CD14-positive monocyte (primary cell): ENCODE results near the gene PDCD2L. TPM values are rescaled to one million over a fixed set of nuclear protein-coding genes. Genes with fewer than 3 reads are reported as not detected.

ENCODE experiments used
- DNase-seq, 3 donors: peaks; one replicate each; pipeline ENCODE4 v3.0.0-alpha.2; 2011 to 2022
- H2AFZ ChIP-seq: 2 replicates; pipeline ENCODE4 v1.6.0; 2012; ENCODE audit warnings: mild to moderate bottlenecking, low read depth, low read length, inconsistent platforms; ENCODE audit not compliant: insufficient read depth, poor library complexity, severe bottlenecking
- H3K27ac ChIP-seq, 2 donors: 1 replicate in 1 of 2; 2 replicates in 1 of 2; pipeline ENCODE4 v1.5.1; 2012 to 2013; ENCODE audit warnings: low read length in 2 of 2, control low read depth in 1 of 2, inconsistent platforms in 1 of 2, low read depth in 1 of 2, mild to moderate bottlenecking in 1 of 2
- H3K27me3 ChIP-seq, 2 donors: one replicate each; pipeline versions ENCODE4 v1.6.0 to v1.6.1; 2011 to 2013; ENCODE audit warnings: low read length in 2 of 2; ENCODE audit not compliant: control insufficient read depth in 2 of 2, insufficient read depth in 2 of 2
- H3K36me3 ChIP-seq, 2 donors: replicated peaks in 1 of 2; 1 replicate in 1 of 2; 2 replicates in 1 of 2; pipeline versions ENCODE4 v1.5.1 to v1.6.1; 2012 to 2013; ENCODE audit warnings: low read length in 2 of 2, control low read depth in 1 of 2, inconsistent platforms in 1 of 2, mild to moderate bottlenecking in 1 of 2; ENCODE audit not compliant: insufficient read depth in 2 of 2, control insufficient read depth in 1 of 2
- H3K4me1 ChIP-seq, 2 donors: 1 replicate in 1 of 2; 2 replicates in 1 of 2; pipeline versions ENCODE4 v1.5.1 to v1.6.1; 2012 to 2013; ENCODE audit warnings: low read length in 2 of 2, control low read depth in 1 of 2, inconsistent platforms in 1 of 2, mild to moderate bottlenecking in 1 of 2, moderate library complexity in 1 of 2; ENCODE audit not compliant: insufficient read depth in 2 of 2, control insufficient read depth in 1 of 2
- H3K4me2 ChIP-seq: replicated peaks from 2 replicates; pipeline ENCODE3; 2012; ENCODE audit warnings: low read length, moderate library complexity, mild to moderate bottlenecking; ENCODE audit not compliant: poor library complexity, severe bottlenecking; ENCODE audit errors: extremely low read depth
- H3K4me3 ChIP-seq, 3 experiments: fragments of 200-600 bp in 1 of 3; sonication (generic) in 1 of 3; replicated peaks in 1 of 3; 1 replicate in 2 of 3; 2 replicates in 1 of 3; pipeline ENCODE4 v1.5.1; 2011 to 2013; ENCODE audit warnings: low read length in 3 of 3, mild to moderate bottlenecking in 3 of 3, control low read depth in 2 of 3, low read depth in 2 of 3, inconsistent platforms in 1 of 3, moderate library complexity in 1 of 3
- H3K79me2 ChIP-seq: 2 replicates; pipeline ENCODE4 v1.6.0; 2012; ENCODE audit warnings: mild to moderate bottlenecking, control low read depth, inconsistent platforms, low read length, moderate library complexity; ENCODE audit not compliant: insufficient read depth
- H3K9ac ChIP-seq: 2 replicates; pipeline ENCODE4 v1.6.0; 2017; ENCODE audit warnings: low read length, mild to moderate bottlenecking; ENCODE audit not compliant: insufficient read depth, poor library complexity, severe bottlenecking
- H3K9me3 ChIP-seq, 2 donors: replicated peaks in 1 of 2; 1 replicate in 1 of 2; 2 replicates in 1 of 2; pipeline versions ENCODE4 v1.5.1 to v1.6.1; 2012 to 2013; ENCODE audit warnings: low read length in 2 of 2, control low read depth in 1 of 2; ENCODE audit not compliant: control insufficient read depth in 1 of 2, insufficient read depth in 1 of 2
- H4K20me1 ChIP-seq: 2 replicates; pipeline ENCODE4 v1.6.0; 2012; ENCODE audit warnings: mild to moderate bottlenecking, low read length, control low read depth, moderate library complexity; ENCODE audit not compliant: insufficient read depth
- H3K27ac Mint-ChIP-seq, 7 donors: one replicate each; pipeline ENCODE4 v1.8.0; 2020; ENCODE audit warnings: mild to moderate bottlenecking in 7 of 7, mixed read lengths in 7 of 7, moderate library complexity in 6 of 7, inconsistent platforms in 2 of 7
- H3K27me3 Mint-ChIP-seq, 3 donors: one replicate each; pipeline ENCODE4 v1.8.0; 2021 to 2022; ENCODE audit warnings: low read depth in 3 of 3, mild to moderate bottlenecking in 3 of 3, mixed read lengths in 3 of 3, moderate library complexity in 3 of 3, inconsistent platforms in 1 of 3
- H3K36me3 Mint-ChIP-seq, 2 donors: one replicate each; pipeline ENCODE4 v1.8.0; 2020; ENCODE audit warnings: mixed read lengths in 2 of 2, inconsistent platforms in 1 of 2, mild to moderate bottlenecking in 1 of 2
- H3K4me1 Mint-ChIP-seq: one replicate; pipeline ENCODE4 v1.8.0; 2020; ENCODE audit warnings: mild to moderate bottlenecking, mixed read lengths
- H3K4me3 Mint-ChIP-seq, 2 donors: one replicate each; pipeline ENCODE4 v1.8.0; 2020; ENCODE audit warnings: mild to moderate bottlenecking in 2 of 2, mixed read lengths in 2 of 2, moderate library complexity in 1 of 2
- H3K9me3 Mint-ChIP-seq, 7 donors: one replicate each; pipeline ENCODE4 v1.8.0; 2020 to 2022; ENCODE audit warnings: mixed read lengths in 7 of 7, mild to moderate bottlenecking in 6 of 7, moderate library complexity in 6 of 7, inconsistent platforms in 2 of 7
- WGBS: methylation state at CpG from one replicate; pipeline ENCODE4 v1.1.5; 2013; ENCODE audit warnings: missing lambda C conversion rate; ENCODE audit not compliant: insufficient coverage; 5-methylcytosine and 5-hydroxymethylcytosine counted together
- intact Hi-C, 2 donors: fragments of 100-400 bp; cut with micrococcal nuclease; formaldehyde crosslinking; loops; one replicate each; pipeline versions ENCODE4 v1.15.0 to v1.15.1; 2023
- polyA plus RNA-seq, 3 donors: library from polyadenylated mRNA; depleted of rRNA in 1 of 3; unstranded in 2 of 3; stranded (reverse) in 1 of 3; fragments of 300-500 nt in 2 of 3; fragments of >200 nt in 1 of 3; fragmentation: Illumina TruSeq in 2 of 3; gene quantifications; 1 replicate in 2 of 3; 2 replicates in 1 of 3; pipeline ENCODE4 v1.2.3, GENCODE V29; 2012 to 2021
- TF ChIP-seq, protein P1 (sequence below): fragments of 200-600 bp; IDR thresholded peaks from one replicate; pipeline ENCODE4 v1.8.0; 2022; ENCODE audit warnings: antibody characterized with exemption, mild to moderate bottlenecking

The PDCD2L gene
- polyA plus RNA-seq, 3 donors = 3.1 to 5.0 (median 4.9) TPM

DNA sequence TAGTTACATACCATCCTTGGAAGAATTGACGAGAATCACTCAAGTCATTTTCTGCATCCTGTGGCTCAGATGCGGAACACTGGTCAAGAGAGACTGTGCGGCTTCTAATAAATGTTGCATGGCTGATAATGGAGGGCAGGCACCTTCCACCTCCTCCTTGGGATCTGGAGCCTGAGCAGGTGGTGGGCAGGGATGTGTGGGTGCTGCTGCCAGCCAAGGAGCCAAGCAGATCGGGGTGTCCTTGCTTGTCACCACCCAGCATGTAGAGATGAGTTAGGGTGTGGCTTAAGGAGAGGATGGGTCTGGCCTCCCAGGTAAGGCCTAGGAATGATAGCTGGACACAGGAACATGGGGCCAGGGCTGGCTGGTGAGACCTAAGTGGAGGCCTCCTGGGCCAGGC is 21.7 kb upstream of the PDCD2L start:
- WGBS = 100% methylated on average over 3 of the region's 4 CpGs
- Histone ChIP-seq H3K4me3 (no peak overlapping the region), H4K20me1 (no peaks in the 10 kb centered on the region), H3K4me1 (no peaks in the 10 kb centered on the region), H3K36me3 (peaks cover 83 to 99% of the 10 kb centered on the region in 2 donors), H2AFZ (no peak overlapping the region), H3K4me2 (no peak overlapping the region), H3K9me3 (no peaks in the 10 kb centered on the region), H3K79me2 (no peaks in the 10 kb centered on the region), H3K27ac (no peak overlapping the region), H3K27me3 (no peaks in the 10 kb centered on the region), H3K9ac (no peak overlapping the region)
- no peak overlapping the region for H3K4me3 Mint-ChIP-seq
- intact Hi-C loops = no loop called here
- peaks cover 85 to 98% of the 10 kb centered on the region in 2 donors for H3K36me3 Mint-ChIP-seq
- TF ChIP-seq, protein P1, sequence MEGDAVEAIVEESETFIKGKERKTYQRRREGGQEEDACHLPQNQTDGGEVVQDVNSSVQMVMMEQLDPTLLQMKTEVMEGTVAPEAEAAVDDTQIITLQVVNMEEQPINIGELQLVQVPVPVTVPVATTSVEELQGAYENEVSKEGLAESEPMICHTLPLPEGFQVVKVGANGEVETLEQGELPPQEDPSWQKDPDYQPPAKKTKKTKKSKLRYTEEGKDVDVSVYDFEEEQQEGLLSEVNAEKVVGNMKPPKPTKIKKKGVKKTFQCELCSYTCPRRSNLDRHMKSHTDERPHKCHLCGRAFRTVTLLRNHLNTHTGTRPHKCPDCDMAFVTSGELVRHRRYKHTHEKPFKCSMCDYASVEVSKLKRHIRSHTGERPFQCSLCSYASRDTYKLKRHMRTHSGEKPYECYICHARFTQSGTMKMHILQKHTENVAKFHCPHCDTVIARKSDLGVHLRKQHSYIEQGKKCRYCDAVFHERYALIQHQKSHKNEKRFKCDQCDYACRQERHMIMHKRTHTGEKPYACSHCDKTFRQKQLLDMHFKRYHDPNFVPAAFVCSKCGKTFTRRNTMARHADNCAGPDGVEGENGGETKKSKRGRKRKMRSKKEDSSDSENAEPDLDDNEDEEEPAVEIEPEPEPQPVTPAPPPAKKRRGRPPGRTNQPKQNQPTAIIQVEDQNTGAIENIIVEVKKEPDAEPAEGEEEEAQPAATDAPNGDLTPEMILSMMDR = no peak
- peak overlapping the region in 1 of 7 donors; percentile 32 for H3K27ac Mint-ChIP-seq
- no peak for DNase-seq
- H3K4me1 Mint-ChIP-seq = no peaks in the 10 kb centered on the region
- H3K9me3 Mint-ChIP-seq = no peaks in the 10 kb centered on the region
- H3K27me3 Mint-ChIP-seq = no peaks in the 10 kb centered on the region

GRCh38 chr19:34383599-34383998 is 20.6 kb upstream of the PDCD2L start:
- H3K79me2 ChIP-seq = no peaks in the 10 kb centered on the region
- no peaks in the 10 kb centered on the region for H3K9me3 ChIP-seq
- no peaks in the 10 kb centered on the region for H3K4me1 ChIP-seq
- Mint-ChIP-seq H3K27me3 (no peaks in the 10 kb centered on the region), H3K9me3 (no peaks in the 10 kb centered on the region), H3K4me1 (no peaks in the 10 kb centered on the region), H3K36me3 (peaks cover 84 to 98% of the 10 kb centered on the region in 2 donors), H3K27ac (peak overlapping the region in 1 of 7 donors; percentile 10), H3K4me3 (no peak overlapping the region)
- no peaks in the 10 kb centered on the region for H3K27me3 ChIP-seq
- H3K36me3 ChIP-seq = peaks cover 85 to 99% of the 10 kb centered on the region in 2 donors
- H3K27ac ChIP-seq = no peak overlapping the region
- H2AFZ ChIP-seq = no peak overlapping the region
- H3K9ac ChIP-seq = no peak overlapping the region
- no peak overlapping the region for H3K4me3 ChIP-seq
- DNase-seq = no peak
- 99% methylated on average over 5 of the region's 5 CpGs for WGBS
- TF ChIP-seq, protein P1 = no peak
- no peak overlapping the region for H3K4me2 ChIP-seq
- intact Hi-C loops = no loop called here
- H4K20me1 ChIP-seq = no peaks in the 10 kb centered on the region
